Chondrocyte (in vitro differentiated cells): ENCODE data around the gene ZNF264. TPM values are rescaled to one million over a fixed set of nuclear protein-coding genes. Genes with fewer than 3 reads are reported as not detected.

Source experiments
- DNase-seq: peaks from one replicate; pipeline ENCODE4 v3.0.0; 2021; ENCODE audit warnings: mixed read lengths, low spot score
- H3K27ac Mint-ChIP-seq: one replicate; pipeline ENCODE4 v1.8.0; 2021; ENCODE audit warnings: mild to moderate bottlenecking, moderate library complexity, mixed read lengths; ENCODE audit not compliant: unreplicated experiment
- H3K27me3 Mint-ChIP-seq: 2 replicates; pipeline ENCODE4 v1.8.0; 2021; ENCODE audit warnings: low read depth, mixed read lengths
- H3K36me3 Mint-ChIP-seq: 2 replicates; pipeline ENCODE4 v1.8.0; 2021; ENCODE audit warnings: low read depth, mixed read lengths
- H3K4me1 Mint-ChIP-seq: 2 replicates; pipeline ENCODE4 v1.8.0; 2021; ENCODE audit warnings: low read depth, mild to moderate bottlenecking, mixed read lengths
- H3K4me3 Mint-ChIP-seq: one replicate; pipeline ENCODE4 v1.8.0; 2021; ENCODE audit warnings: mild to moderate bottlenecking, moderate library complexity, mixed read lengths; ENCODE audit not compliant: unreplicated experiment
- H3K9me3 Mint-ChIP-seq: 2 replicates; pipeline ENCODE4 v1.8.0; 2021; ENCODE audit warnings: low read depth, mixed read lengths
- CTCF ChIP-seq: fragments of 200-600 bp; sonication (generic); IDR thresholded peaks from 2 replicates; pipeline ENCODE4 v1.5.0; 2021; ENCODE audit warnings: antibody characterized with exemption, mild to moderate bottlenecking, moderate library complexity
- total RNA-seq: library from RNA; stranded (reverse); gene quantifications from 3 replicates; pipeline ENCODE4 v1.2.1, GENCODE V29; 2021

The ZNF264 gene
- total RNA-seq, 1 donor from 2014 or later = 35.4 TPM

GRCh38 chr19:57233207-57233606 lies 41.9 kb downstream of the ZNF264 start:
- no peaks in the 10 kb centered on the region for H3K9me3 Mint-ChIP-seq
- no peak for DNase-seq
- H3K36me3 Mint-ChIP-seq = no peaks in the 10 kb centered on the region
- H3K27me3 Mint-ChIP-seq = no peaks in the 10 kb centered on the region
- H3K4me1 Mint-ChIP-seq = no peaks in the 10 kb centered on the region
- TF ChIP-seq CTCF = no peak
- H3K27ac Mint-ChIP-seq = no peak overlapping the region
- H3K4me3 Mint-ChIP-seq = no peak overlapping the region

DNA sequence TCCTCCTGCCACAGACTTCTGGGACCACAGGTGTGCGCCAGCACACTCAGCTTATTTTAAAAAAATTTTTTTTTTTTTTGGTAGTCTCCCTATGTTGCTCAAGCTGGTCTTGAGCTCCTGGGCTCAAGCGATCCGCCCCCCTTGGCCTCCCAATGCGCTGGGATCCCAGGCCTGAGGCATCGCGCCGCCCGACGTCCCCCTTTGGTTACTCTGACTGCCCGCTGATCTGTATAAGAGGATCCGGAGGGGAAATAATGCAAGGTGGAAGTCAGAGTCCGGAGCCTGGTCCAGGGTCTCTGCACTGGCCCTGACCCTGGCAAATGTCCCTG lies 48.6 kb downstream of the ZNF264 start:
- Mint-ChIP-seq H3K4me3 (peak overlapping the region; percentile 87), H3K36me3 (peaks cover 9% of the 10 kb centered on the region), H3K9me3 (no peaks in the 10 kb centered on the region), H3K27ac (peak overlapping the region; percentile 96), H3K27me3 (no peaks in the 10 kb centered on the region), H3K4me1 (peaks cover 32% of the 10 kb centered on the region)
- no peak for TF ChIP-seq CTCF
- no peak for DNase-seq

DNA sequence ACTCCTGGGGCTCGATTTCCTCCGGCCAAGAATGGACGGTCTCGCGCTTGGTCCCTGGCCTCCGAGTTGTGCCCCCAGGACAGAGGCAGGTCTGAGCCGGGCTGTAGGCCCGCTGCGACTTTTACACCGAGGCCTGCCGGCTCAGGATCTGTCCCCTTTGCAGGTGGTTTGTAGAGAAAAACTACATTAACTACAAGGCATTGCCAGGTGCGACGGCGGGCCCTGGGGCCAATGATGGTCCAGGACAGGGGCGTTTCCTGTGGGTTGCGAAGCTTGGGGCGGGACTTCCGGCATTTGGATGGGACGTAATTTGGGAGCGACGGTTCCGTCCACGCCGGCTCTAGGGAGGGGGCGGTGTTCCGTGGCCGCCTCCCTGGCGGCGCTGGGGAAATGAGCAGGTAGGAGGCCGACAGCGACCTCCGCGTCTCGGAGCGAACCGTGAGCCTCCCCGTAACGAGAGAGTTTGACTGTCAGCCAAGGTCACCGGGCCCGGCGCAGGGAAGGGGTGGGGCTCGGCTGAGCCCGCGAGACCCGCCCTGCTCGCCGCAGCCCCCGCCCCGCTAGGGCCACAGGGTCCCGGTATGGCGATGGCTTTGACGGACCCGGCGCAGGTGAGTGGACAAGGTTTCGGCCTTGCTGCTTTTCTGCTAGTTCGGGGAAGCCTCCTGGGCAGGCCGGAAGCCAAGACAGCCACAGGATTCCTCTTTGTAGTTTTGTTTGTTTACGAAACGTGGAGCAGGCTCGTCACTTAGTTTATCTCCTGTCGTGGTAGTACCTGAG lies 49.2 kb downstream of the ZNF264 start, which contains the start of gene ZNF805:
ZNF805 (plus strand) TSS at position 322 of the 780 bp plus-strand sequence; CDS start at position 582, 260 bp downstream.
- H3K4me3 Mint-ChIP-seq = peak within 1 kb of the TSS; percentile 87
- H3K27me3 Mint-ChIP-seq = no peaks in the 10 kb centered on the region
- H3K4me1 Mint-ChIP-seq = peaks cover 32% of the 10 kb centered on the region
- no peaks in the 10 kb centered on the region for H3K9me3 Mint-ChIP-seq
- DNase-seq = peak; percentile 98
- peaks cover 10% of the 10 kb centered on the region for H3K36me3 Mint-ChIP-seq
- peak; percentile 46 for TF ChIP-seq CTCF
- H3K27ac Mint-ChIP-seq = peak within 1 kb of the TSS; percentile 96

DNA sequence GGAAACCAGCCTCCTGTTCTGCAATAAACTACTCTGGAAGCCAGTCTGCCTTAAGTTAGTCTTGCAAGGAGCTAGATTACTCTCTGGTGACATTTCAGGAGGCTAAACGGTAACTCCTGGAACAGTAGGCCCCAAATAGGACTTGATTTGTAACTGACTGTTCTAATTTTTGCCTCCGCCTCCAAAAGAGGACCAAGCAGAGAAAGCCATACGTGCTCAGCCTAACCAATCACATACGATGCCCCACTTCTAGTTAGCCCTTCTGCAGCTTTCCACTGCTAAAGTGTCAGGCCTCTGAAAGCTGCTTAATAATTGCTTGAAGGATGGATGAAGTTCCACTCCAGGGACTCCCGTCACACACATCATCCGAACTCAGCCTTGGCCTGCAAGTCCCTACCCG lies 49.9 kb downstream of the ZNF264 start:
- Mint-ChIP-seq H3K4me1 (peaks cover 32% of the 10 kb centered on the region), H3K4me3 (peak overlapping the region; percentile 87), H3K36me3 (peaks cover 12% of the 10 kb centered on the region), H3K9me3 (no peaks in the 10 kb centered on the region), H3K27ac (peak overlapping the region; percentile 96), H3K27me3 (no peaks in the 10 kb centered on the region)
- no peak for TF ChIP-seq CTCF
- no peak for DNase-seq

DNA sequence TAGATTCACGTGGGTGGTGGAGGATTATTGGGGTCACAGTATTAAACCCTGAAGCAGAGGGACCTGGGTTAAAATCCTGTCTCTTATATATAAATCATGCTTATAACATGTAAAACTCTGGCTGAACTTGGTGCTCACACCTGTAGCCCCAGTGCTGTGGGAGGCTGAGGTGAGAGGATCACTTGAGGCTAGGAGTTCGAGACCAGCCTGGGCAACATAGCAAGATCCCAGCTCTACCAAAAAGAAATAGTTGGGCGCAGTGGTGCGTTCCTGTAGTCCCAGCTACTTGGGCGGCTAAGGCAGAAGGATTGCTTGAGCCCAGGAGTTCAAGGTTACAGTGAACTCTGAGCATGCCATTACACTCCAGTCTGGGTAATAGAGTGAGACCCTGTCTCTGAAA lies 51.5 kb downstream of the ZNF264 start:
- Mint-ChIP-seq H3K4me3 (no peak overlapping the region), H3K4me1 (peaks cover 32% of the 10 kb centered on the region), H3K27ac (no peak overlapping the region), H3K9me3 (no peaks in the 10 kb centered on the region), H3K27me3 (no peaks in the 10 kb centered on the region), H3K36me3 (peaks cover 16% of the 10 kb centered on the region)
- TF ChIP-seq CTCF = no peak
- no peak for DNase-seq
